Measurements from ENCODE around the gene TCEAL3. TPM values are rescaled to one million over a fixed set of nuclear protein-coding genes. Genes with fewer than 3 reads are reported as not detected.

The TCEAL3 gene
- total and polyA plus RNA-seq, 2 of the 8 experiments (the other 6 are each of a cell fraction or from before 2014, with no cell fraction given) = 4.4 to 12.0 TPM

GRCh38 chrX:103637604-103638338 is 30.0 kb downstream of the TCEAL3 start (continued):
- TF ChIP-seq, protein P1, sequence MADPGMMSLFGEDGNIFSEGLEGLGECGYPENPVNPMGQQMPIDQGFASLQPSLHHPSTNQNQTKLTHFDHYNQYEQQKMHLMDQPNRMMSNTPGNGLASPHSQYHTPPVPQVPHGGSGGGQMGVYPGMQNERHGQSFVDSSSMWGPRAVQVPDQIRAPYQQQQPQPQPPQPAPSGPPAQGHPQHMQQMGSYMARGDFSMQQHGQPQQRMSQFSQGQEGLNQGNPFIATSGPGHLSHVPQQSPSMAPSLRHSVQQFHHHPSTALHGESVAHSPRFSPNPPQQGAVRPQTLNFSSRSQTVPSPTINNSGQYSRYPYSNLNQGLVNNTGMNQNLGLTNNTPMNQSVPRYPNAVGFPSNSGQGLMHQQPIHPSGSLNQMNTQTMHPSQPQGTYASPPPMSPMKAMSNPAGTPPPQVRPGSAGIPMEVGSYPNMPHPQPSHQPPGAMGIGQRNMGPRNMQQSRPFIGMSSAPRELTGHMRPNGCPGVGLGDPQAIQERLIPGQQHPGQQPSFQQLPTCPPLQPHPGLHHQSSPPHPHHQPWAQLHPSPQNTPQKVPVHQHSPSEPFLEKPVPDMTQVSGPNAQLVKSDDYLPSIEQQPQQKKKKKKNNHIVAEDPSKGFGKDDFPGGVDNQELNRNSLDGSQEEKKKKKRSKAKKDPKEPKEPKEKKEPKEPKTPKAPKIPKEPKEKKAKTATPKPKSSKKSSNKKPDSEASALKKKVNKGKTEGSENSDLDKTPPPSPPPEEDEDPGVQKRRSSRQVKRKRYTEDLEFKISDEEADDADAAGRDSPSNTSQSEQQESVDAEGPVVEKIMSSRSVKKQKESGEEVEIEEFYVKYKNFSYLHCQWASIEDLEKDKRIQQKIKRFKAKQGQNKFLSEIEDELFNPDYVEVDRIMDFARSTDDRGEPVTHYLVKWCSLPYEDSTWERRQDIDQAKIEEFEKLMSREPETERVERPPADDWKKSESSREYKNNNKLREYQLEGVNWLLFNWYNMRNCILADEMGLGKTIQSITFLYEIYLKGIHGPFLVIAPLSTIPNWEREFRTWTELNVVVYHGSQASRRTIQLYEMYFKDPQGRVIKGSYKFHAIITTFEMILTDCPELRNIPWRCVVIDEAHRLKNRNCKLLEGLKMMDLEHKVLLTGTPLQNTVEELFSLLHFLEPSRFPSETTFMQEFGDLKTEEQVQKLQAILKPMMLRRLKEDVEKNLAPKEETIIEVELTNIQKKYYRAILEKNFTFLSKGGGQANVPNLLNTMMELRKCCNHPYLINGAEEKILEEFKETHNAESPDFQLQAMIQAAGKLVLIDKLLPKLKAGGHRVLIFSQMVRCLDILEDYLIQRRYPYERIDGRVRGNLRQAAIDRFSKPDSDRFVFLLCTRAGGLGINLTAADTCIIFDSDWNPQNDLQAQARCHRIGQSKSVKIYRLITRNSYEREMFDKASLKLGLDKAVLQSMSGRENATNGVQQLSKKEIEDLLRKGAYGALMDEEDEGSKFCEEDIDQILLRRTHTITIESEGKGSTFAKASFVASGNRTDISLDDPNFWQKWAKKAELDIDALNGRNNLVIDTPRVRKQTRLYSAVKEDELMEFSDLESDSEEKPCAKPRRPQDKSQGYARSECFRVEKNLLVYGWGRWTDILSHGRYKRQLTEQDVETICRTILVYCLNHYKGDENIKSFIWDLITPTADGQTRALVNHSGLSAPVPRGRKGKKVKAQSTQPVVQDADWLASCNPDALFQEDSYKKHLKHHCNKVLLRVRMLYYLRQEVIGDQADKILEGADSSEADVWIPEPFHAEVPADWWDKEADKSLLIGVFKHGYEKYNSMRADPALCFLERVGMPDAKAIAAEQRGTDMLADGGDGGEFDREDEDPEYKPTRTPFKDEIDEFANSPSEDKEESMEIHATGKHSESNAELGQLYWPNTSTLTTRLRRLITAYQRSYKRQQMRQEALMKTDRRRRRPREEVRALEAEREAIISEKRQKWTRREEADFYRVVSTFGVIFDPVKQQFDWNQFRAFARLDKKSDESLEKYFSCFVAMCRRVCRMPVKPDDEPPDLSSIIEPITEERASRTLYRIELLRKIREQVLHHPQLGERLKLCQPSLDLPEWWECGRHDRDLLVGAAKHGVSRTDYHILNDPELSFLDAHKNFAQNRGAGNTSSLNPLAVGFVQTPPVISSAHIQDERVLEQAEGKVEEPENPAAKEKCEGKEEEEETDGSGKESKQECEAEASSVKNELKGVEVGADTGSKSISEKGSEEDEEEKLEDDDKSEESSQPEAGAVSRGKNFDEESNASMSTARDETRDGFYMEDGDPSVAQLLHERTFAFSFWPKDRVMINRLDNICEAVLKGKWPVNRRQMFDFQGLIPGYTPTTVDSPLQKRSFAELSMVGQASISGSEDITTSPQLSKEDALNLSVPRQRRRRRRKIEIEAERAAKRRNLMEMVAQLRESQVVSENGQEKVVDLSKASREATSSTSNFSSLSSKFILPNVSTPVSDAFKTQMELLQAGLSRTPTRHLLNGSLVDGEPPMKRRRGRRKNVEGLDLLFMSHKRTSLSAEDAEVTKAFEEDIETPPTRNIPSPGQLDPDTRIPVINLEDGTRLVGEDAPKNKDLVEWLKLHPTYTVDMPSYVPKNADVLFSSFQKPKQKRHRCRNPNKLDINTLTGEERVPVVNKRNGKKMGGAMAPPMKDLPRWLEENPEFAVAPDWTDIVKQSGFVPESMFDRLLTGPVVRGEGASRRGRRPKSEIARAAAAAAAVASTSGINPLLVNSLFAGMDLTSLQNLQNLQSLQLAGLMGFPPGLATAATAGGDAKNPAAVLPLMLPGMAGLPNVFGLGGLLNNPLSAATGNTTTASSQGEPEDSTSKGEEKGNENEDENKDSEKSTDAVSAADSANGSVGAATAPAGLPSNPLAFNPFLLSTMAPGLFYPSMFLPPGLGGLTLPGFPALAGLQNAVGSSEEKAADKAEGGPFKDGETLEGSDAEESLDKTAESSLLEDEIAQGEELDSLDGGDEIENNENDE (IDR thresholded peaks at IDR 0.05; ENCODE audit: insufficient replicate concordance, low read length) = no peak
- TF ChIP-seq ASH2L (IDR thresholded peaks at IDR 0.05; ENCODE audit: low read length) (no peak), SIN3A (conservative IDR thresholded peaks at IDR 0.05 in 1 of 2, IDR thresholded peaks at IDR 0.05 in 1 of 2; ENCODE audit: low read depth in 1 of 2, low read length in 2 of 2) (no peak), YY1 (IDR thresholded peaks at IDR 0.05; ENCODE audit: low read depth, low read length) (no peak), CBX5 (IDR thresholded peaks at IDR 0.05; ENCODE audit: low read depth, low read length) (no peak)
